Stomach (tissue), 9 donors: ENCODE results near the gene NLRC5. TPM values are rescaled to one million over a fixed set of nuclear protein-coding genes. Genes with fewer than 3 reads are reported as not detected.

ENCODE experiments used
- DNase-seq, 2 donors: peaks; one replicate each; pipeline versions ENCODE4 v3.0.0 to v3.0.0-alpha.2; 2013 to 2019
- H3K27ac ChIP-seq, 5 donors: fragments of 200-600 bp in 4 of 5; sonication (generic) in 4 of 5; one replicate each; pipeline ENCODE4 v1.5.1; 2013 to 2019; ENCODE audit warnings: mild to moderate bottlenecking in 1 of 5, moderate library complexity in 1 of 5
- H3K27me3 ChIP-seq, 3 donors: fragments of 200-600 bp; sonication (generic); one replicate each; pipeline ENCODE4 v1.5.1; 2017 to 2019; ENCODE audit warnings: mixed run types in 1 of 3
- H3K36me3 ChIP-seq, 4 donors: fragments of 200-600 bp; sonication (generic); 1 replicate in 3 of 4; 2 replicates in 1 of 4; pipeline ENCODE4 v1.5.1; 2016 to 2019
- H3K4me1 ChIP-seq, 4 donors: fragments of 200-600 bp; sonication (generic); one replicate each; pipeline ENCODE4 v1.5.1; 2016 to 2019
- H3K4me3 ChIP-seq, 4 donors: fragments of 200-600 bp; sonication (generic) in 3 of 4; one replicate each; pipeline ENCODE4 v1.5.1; 2016 to 2019; ENCODE audit warnings: mild to moderate bottlenecking in 1 of 4
- H3K9me3 ChIP-seq, 4 donors: fragments of 200-600 bp; sonication (generic); one replicate each; pipeline ENCODE4 v1.5.1; 2016 to 2019
- CTCF ChIP-seq, 7 experiments: fragments of 450-650 bp in 4 of 7; fragments of 200-600 bp in 3 of 7; sonication (generic) in 3 of 7; IDR thresholded peaks; one replicate each; pipeline ENCODE4 v1.5.1; 2016 to 2019; ENCODE audit warnings: antibody characterized with exemption in 7 of 7, control low read depth in 2 of 7, mild to moderate bottlenecking in 1 of 7
- EP300 ChIP-seq: sonication (generic); formaldehyde crosslinking; IDR thresholded peaks from one replicate; pipeline ENCODE4 v1.6.1; 2017; ENCODE audit warnings: antibody characterized with exemption
- POLR2A ChIP-seq, 4 donors: fragments of 450-650 bp; IDR thresholded peaks; one replicate each; pipeline ENCODE4 v1.6.1; 2016; ENCODE audit warnings: antibody characterized with exemption in 4 of 4, control low read depth in 2 of 4, mild to moderate bottlenecking in 1 of 4, moderate library complexity in 1 of 4
- POLR2AphosphoS5 ChIP-seq, 3 donors: sonication (generic); formaldehyde crosslinking; IDR thresholded peaks; one replicate each; pipeline ENCODE4 v1.6.1; 2016; ENCODE audit warnings: antibody characterized with exemption in 3 of 3
- whole genome bisulfite sequencing, 5 donors: extraction: QIAGEN DNeasy Blood & Tissue Kit in 3 of 5; methylation state at CpG; one replicate each; pipeline versions ENCODE4 v1.1.5 to v1.1.7; 2013 to 2018; 5-methylcytosine and 5-hydroxymethylcytosine counted together
- intact Hi-C: fragments of 100-400 bp; cut with DNase I; formaldehyde crosslinking; loops from one replicate; pipeline ENCODE4 v1.15.1; 2023; ENCODE audit warnings: low total_unique reads
- polyA plus RNA-seq, 3 donors: library from polyadenylated mRNA; stranded (reverse); fragments of 200-250 nt; gene quantifications; one replicate each; pipeline ENCODE4 v1.2.3, GENCODE V29; 2013
- total RNA-seq, 5 donors: library from RNA; depleted of rRNA; stranded (reverse); fragments of >200 nt; gene quantifications; one replicate each; pipeline versions ENCODE4 v1.1.0 to v1.2.3, GENCODE V29; 2014 to 2016
- donor health status: healthy with polysubstance abuse.
- donor health status: Bipolar disorder and iron deficiency.
- donor health status: healthy.

NLRC5 gene
- total and polyA plus RNA-seq, 8 donors = 11.7 to 265 (median 29.4) TPM

- Histone ChIP-seq H3K36me3 (peaks cover 4 to 26% (median 24%) of the 10 kb centered on the region in 4 donors), H3K27me3 (no peaks in the 10 kb centered on the region), H3K27ac (peak overlapping the region in 1 of 5 donors; percentile 3), H3K4me3 (no peak overlapping the region), H3K9me3 (no peaks in the 10 kb centered on the region), H3K4me1 (peaks cover 3 to 14% (median 9%) of the 10 kb centered on the region in 4 donors)
- DNase-seq = no peak
- intact Hi-C loops = no loop called here
- 85 to 93% (median 87%) methylated on average over 11 to 14 of the region's 14 CpGs for WGBS, 5 donors
- no peak for TF ChIP-seq CTCF (IDR thresholded peaks at IDR 0.05)
- TF ChIP-seq POLR2A (IDR thresholded peaks at IDR 0.05) = no peak
- TF ChIP-seq EP300 = no peak
- no peak for TF ChIP-seq POLR2AphosphoS5 (IDR thresholded peaks at IDR 0.05)
Measured at GRCh38 chr16:57113042-57113453, 123.7 kb downstream of the NLRC5 start.

- Histone ChIP-seq H3K4me3 (no peak overlapping the region), H3K4me1 (peaks cover 3 to 14% (median 9%) of the 10 kb centered on the region in 4 donors), H3K36me3 (peaks cover 4 to 27% (median 24%) of the 10 kb centered on the region in 4 donors), H3K9me3 (no peaks in the 10 kb centered on the region), H3K27me3 (no peaks in the 10 kb centered on the region), H3K27ac (no peak overlapping the region)
- intact Hi-C loops = no loop called here
- WGBS, 5 donors = 91 to 98% (median 93%) methylated on average over 5 of the region's 5 CpGs
- TF ChIP-seq POLR2AphosphoS5 (IDR thresholded peaks at IDR 0.05) (no peak), POLR2A (IDR thresholded peaks at IDR 0.05) (no peak), CTCF (IDR thresholded peaks at IDR 0.05) (no peak)
- no peak for DNase-seq
Measured at GRCh38 chr16:57113664-57114063, 124.3 kb downstream of the NLRC5 start.

GRCh38 chr16:57115168-57115513, 125.8 kb downstream of the NLRC5 start:
- DNase-seq = no peak
- H3K9me3 ChIP-seq = no peaks in the 10 kb centered on the region
- WGBS, 5 donors = 63 to 74% (median 68%) methylated on average over 8 to 10 of the region's 10 CpGs
- H3K27me3 ChIP-seq = no peaks in the 10 kb centered on the region
- H3K27ac ChIP-seq = peak overlapping the region in 1 of 5 donors; percentile 37
- H3K36me3 ChIP-seq = peaks cover 4 to 38% (median 34%) of the 10 kb centered on the region in 4 donors
- peaks cover 3 to 14% (median 9%) of the 10 kb centered on the region in 4 donors for H3K4me1 ChIP-seq
- no peak for TF ChIP-seq CTCF (IDR thresholded peaks at IDR 0.05)
- no peak for TF ChIP-seq POLR2AphosphoS5 (IDR thresholded peaks at IDR 0.05)
- TF ChIP-seq EP300 = no peak
- no peak for TF ChIP-seq POLR2A (IDR thresholded peaks at IDR 0.05)
- H3K4me3 ChIP-seq = no peak overlapping the region
- intact Hi-C loops = no loop called here

- H3K9me3 ChIP-seq = no peaks in the 10 kb centered on the region
- H3K27me3 ChIP-seq = no peaks in the 10 kb centered on the region
- H3K4me3 ChIP-seq = no peak overlapping the region
- H3K27ac ChIP-seq = peak overlapping the region in 1 of 5 donors; percentile 37
- DNase-seq = peak in 1 of 2 donors; percentile 79
- TF ChIP-seq CTCF (IDR thresholded peaks at IDR 0.05) = no peak
- no peak for TF ChIP-seq POLR2AphosphoS5 (IDR thresholded peaks at IDR 0.05)
- no peak for TF ChIP-seq POLR2A (IDR thresholded peaks at IDR 0.05)
- no peak for TF ChIP-seq EP300
- WGBS, 5 donors = 59 to 68% (median 62%) methylated on average over 8 to 25 of the region's 25 CpGs
- H3K36me3 ChIP-seq = peaks cover 4 to 41% (median 36%) of the 10 kb centered on the region in 4 donors
- H3K4me1 ChIP-seq = peaks cover 3 to 14% (median 9%) of the 10 kb centered on the region in 4 donors
- intact Hi-C loops = no loop called here
Measured at GRCh38 chr16:57115514-57116182, 126.3 kb downstream of the NLRC5 start.
